DLD1 (cell line): ENCODE measurements around the gene SLC7A1.

ENCODE experiments used
- in situ Hi-C: cut with HindIII; loops from 2 replicates; pipeline ENCODE4 v1.10.0; 2017; ENCODE audit warnings: low sequenced_read_pairs

Gene SLC7A1

GRCh38 chr13:29493796-29494195, 101.7 kb downstream of the SLC7A1 start:
- in situ Hi-C loops = no loop called here

GRCh38 chr13:29491248-29491647, 104.2 kb downstream of the SLC7A1 start:
- in situ Hi-C loops = no loop called here

- in situ Hi-C loops = no loop called here
These were observed 105.0 kb downstream of the SLC7A1 start for GRCh38 chr13:29490561-29490885.

GRCh38 chr13:29489650-29490560, 105.6 kb downstream of the SLC7A1 start:
- in situ Hi-C loops = no loop called here

- in situ Hi-C loops = no loop called here
These were observed 107.7 kb downstream of the SLC7A1 start for GRCh38 chr13:29487466-29488454.

GRCh38 chr13:29486551-29486950, 108.9 kb downstream of the SLC7A1 start:
- in situ Hi-C loops = no loop called here

- in situ Hi-C loops = no loop called here
These were observed 110.7 kb downstream of the SLC7A1 start for GRCh38 chr13:29484796-29485195.

- in situ Hi-C loops = no loop called here
These were observed 111.3 kb downstream of the SLC7A1 start for GRCh38 chr13:29484236-29484635.

GRCh38 chr13:29483623-29484022, 111.9 kb downstream of the SLC7A1 start:
- in situ Hi-C loops = no loop called here

GRCh38 chr13:29483211-29483610, 112.3 kb downstream of the SLC7A1 start:
- in situ Hi-C loops = no loop called here

GRCh38 chr13:29482504-29482903, 113.0 kb downstream of the SLC7A1 start:
- in situ Hi-C loops = no loop called here

GRCh38 chr13:29481603-29482002, 113.9 kb downstream of the SLC7A1 start:
- in situ Hi-C loops = no loop called here

- in situ Hi-C loops = no loop called here
These were observed 114.5 kb downstream of the SLC7A1 start for GRCh38 chr13:29480893-29481525.

- in situ Hi-C loops = no loop called here
These were observed 115.6 kb downstream of the SLC7A1 start for GRCh38 chr13:29479716-29480492.

GRCh38 chr13:29476046-29476445, 119.4 kb downstream of the SLC7A1 start:
- in situ Hi-C loops = no loop called here

GRCh38 chr13:29474991-29475390, 120.5 kb downstream of the SLC7A1 start:
- in situ Hi-C loops = no loop called here

GRCh38 chr13:29473166-29473565, 122.3 kb downstream of the SLC7A1 start:
- in situ Hi-C loops = no loop called here

GRCh38 chr13:29472332-29472961, 123.0 kb downstream of the SLC7A1 start:
- in situ Hi-C loops = no loop called here

GRCh38 chr13:29471551-29471950, 123.9 kb downstream of the SLC7A1 start:
- in situ Hi-C loops = no loop called here

GRCh38 chr13:29465741-29466293, 129.7 kb downstream of the SLC7A1 start:
- in situ Hi-C loops = no loop called here
